DND-41 (cell line): ENCODE data around the gene PDGFRB.

ENCODE experiments used
- ATAC-seq: fragments of 200-7000 bp; cut with Tn5 transposase; 3 replicates; pipeline ENCODE4 v1.9.1; 2021; ENCODE audit warnings: low read depth; ENCODE audit not compliant: insufficient read depth
- DNase-seq: peaks from one replicate; pipeline ENCODE4 v3.0.0-alpha.2; 2020
- H2AFZ ChIP-seq: 2 replicates; pipeline ENCODE4 v1.6.0; 2012; ENCODE audit warnings: low read depth, low read length
- H3K27ac ChIP-seq: 2 replicates; pipeline ENCODE4 v1.5.1; 2012; ENCODE audit warnings: low read length, inconsistent platforms
- H3K27me3 ChIP-seq: fragments of 200-600 bp; sonication (generic); 2 replicates; pipeline ENCODE4 v1.6.0; 2012; ENCODE audit warnings: low read length, mild to moderate bottlenecking, inconsistent platforms; ENCODE audit not compliant: insufficient read depth, poor library complexity
- H3K36me3 ChIP-seq: 2 replicates; pipeline ENCODE4 v1.5.1; 2012; ENCODE audit warnings: low read length, inconsistent platforms; ENCODE audit not compliant: insufficient read depth
- H3K4me1 ChIP-seq: 2 replicates; pipeline ENCODE4 v1.5.1; 2012; ENCODE audit warnings: mild to moderate bottlenecking, low read length; ENCODE audit not compliant: insufficient read depth
- H3K4me2 ChIP-seq: 2 replicates; pipeline ENCODE4 v1.6.0; 2012; ENCODE audit warnings: mild to moderate bottlenecking, moderate library complexity, low read length, inconsistent platforms; ENCODE audit not compliant: insufficient read depth
- H3K4me3 ChIP-seq, 2 experiments: fragments of 200-600 bp in 1 of 2; shearing (Covaris generic) in 1 of 2; 2 replicates each; pipeline ENCODE4 v1.5.1; 2012 to 2016; ENCODE audit warnings: inconsistent platforms in 2 of 2, low read length in 2 of 2, mild to moderate bottlenecking in 2 of 2, low read depth in 1 of 2, moderate library complexity in 1 of 2
- H3K79me2 ChIP-seq: 2 replicates; pipeline ENCODE4 v1.6.0; 2012; ENCODE audit warnings: low read length, inconsistent platforms; ENCODE audit not compliant: insufficient read depth
- H3K9ac ChIP-seq: 2 replicates; pipeline ENCODE4 v1.6.0; 2012; ENCODE audit warnings: low read depth, mild to moderate bottlenecking, inconsistent platforms, low read length, moderate library complexity
- H3K9me3 ChIP-seq: 2 replicates; pipeline ENCODE4 v1.5.1; 2012; ENCODE audit warnings: low read length, moderate library complexity, mild to moderate bottlenecking, inconsistent platforms; ENCODE audit not compliant: insufficient read depth, severe bottlenecking
- H4K20me1 ChIP-seq: 2 replicates; pipeline ENCODE4 v1.6.0; 2012; ENCODE audit warnings: low read length; ENCODE audit not compliant: insufficient read depth
- EZH2 ChIP-seq: IDR thresholded peaks from 3 replicates; pipeline ENCODE4 v1.6.1; 2012; ENCODE audit warnings: borderline replicate concordance, low read depth, mild to moderate bottlenecking, moderate library complexity, low read length, inconsistent platforms; ENCODE audit not compliant: severe bottlenecking
- TF ChIP-seq, protein P1 (sequence below): IDR thresholded peaks from 2 replicates; pipeline ENCODE4 v1.5.1; 2012; ENCODE audit warnings: borderline replicate concordance, low read length, moderate library complexity, mild to moderate bottlenecking; ENCODE audit not compliant: poor library complexity, severe bottlenecking; ENCODE audit errors: extremely low read depth

Gene PDGFRB

DNA sequence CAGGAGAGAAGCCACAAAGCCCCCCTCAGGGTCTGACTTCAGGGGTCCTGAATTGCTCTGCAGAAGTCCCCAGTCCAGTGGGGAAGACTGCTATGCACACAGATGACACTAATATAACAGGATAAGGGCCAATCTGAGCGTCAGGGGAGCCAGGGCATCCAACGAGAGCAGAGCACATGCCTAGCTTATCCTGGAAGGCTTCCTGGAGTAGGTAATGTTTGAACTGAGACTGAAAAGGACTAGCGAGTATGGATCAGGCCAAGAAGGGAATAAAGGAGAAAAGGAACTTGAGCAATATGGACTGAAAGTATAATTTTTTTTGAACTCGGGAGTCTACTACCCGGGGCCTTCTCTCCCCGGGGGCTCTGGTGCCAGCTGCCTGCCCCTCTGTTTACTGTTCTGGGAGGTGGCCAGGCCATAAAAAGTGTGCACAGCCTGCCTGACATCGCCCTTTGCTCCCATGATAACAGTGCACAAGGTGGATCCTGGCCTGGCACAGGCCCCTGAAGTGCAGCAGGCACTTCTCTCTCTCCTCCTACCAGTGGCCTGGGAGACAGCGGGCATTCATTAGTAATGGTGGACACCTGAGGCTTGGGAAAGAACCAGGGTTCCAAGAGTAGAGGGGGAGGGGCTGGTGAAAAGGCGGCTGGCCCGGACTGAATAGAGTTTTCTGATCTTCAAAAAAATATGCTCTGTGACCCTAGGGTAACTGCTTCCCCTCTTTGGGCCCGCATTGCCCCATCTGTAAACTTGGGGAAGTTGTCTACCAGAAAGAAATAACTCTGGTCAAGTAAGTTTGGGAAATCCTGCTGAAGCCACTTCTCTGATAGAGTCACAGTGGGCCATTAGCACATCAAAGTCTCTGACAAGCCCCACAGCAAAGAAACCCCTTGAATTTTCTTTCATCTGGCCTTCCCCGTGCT, 29.6 kb upstream of the PDGFRB start:
- Histone ChIP-seq H3K4me1 (no peaks in the 10 kb centered on the region), H3K4me3 (no peak overlapping the region), H3K27me3 (peaks cover 13% of the 10 kb centered on the region), H3K9me3 (no peaks in the 10 kb centered on the region), H3K4me2 (no peak overlapping the region), H3K9ac (no peak overlapping the region), H3K36me3 (no peaks in the 10 kb centered on the region), H2AFZ (no peak overlapping the region), H3K79me2 (no peaks in the 10 kb centered on the region), H3K27ac (no peak overlapping the region), H4K20me1 (no peaks in the 10 kb centered on the region)
- TF ChIP-seq, protein P1, sequence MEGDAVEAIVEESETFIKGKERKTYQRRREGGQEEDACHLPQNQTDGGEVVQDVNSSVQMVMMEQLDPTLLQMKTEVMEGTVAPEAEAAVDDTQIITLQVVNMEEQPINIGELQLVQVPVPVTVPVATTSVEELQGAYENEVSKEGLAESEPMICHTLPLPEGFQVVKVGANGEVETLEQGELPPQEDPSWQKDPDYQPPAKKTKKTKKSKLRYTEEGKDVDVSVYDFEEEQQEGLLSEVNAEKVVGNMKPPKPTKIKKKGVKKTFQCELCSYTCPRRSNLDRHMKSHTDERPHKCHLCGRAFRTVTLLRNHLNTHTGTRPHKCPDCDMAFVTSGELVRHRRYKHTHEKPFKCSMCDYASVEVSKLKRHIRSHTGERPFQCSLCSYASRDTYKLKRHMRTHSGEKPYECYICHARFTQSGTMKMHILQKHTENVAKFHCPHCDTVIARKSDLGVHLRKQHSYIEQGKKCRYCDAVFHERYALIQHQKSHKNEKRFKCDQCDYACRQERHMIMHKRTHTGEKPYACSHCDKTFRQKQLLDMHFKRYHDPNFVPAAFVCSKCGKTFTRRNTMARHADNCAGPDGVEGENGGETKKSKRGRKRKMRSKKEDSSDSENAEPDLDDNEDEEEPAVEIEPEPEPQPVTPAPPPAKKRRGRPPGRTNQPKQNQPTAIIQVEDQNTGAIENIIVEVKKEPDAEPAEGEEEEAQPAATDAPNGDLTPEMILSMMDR: no peak
- no peak for TF ChIP-seq EZH2
- ATAC-seq (no peak), DNase-seq (no peak)

DNA sequence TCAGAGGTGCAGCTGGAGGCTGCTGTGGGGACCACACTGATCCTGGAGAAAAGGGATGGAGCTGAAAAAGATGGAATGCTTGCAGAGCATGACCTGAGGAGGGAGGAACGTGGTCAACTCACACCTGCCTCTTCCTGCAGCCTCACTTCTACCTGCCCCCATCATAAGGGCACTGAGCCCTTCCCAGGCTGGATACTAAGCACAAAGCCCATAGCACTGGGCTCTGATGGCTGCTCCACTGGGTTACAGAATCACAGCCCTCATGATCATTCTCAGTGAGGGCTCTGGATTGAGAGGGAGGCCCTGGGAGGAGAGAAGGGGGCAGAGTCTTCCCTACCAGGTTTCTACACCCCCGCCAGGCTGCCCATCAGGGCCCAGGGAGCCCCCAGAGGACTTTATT, 28.4 kb upstream of the PDGFRB start:
- Histone ChIP-seq H3K4me3 (no peak overlapping the region), H3K27ac (no peak overlapping the region), H2AFZ (no peak overlapping the region), H3K9me3 (no peaks in the 10 kb centered on the region), H3K9ac (no peak overlapping the region), H3K36me3 (no peaks in the 10 kb centered on the region), H4K20me1 (no peaks in the 10 kb centered on the region), H3K4me2 (no peak overlapping the region), H3K4me1 (no peaks in the 10 kb centered on the region), H3K27me3 (peaks cover 13% of the 10 kb centered on the region), H3K79me2 (no peaks in the 10 kb centered on the region)
- ATAC-seq (no peak), DNase-seq (no peak)
- TF ChIP-seq, protein P1: no peak

DNA sequence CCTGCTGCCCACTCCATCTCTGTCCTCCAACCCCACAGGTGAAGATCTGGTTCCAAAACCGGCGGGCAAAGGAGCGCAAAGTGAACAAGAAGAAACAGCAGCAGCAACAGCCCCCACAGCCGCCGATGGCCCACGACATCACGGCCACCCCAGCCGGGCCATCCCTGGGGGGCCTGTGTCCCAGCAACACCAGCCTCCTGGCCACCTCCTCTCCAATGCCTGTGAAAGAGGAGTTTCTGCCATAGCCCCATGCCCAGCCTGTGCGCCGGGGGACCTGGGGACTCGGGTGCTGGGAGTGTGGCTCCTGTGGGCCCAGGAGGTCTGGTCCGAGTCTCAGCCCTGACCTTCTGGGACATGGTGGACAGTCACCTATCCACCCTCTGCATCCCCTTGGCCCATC, 27.8 kb upstream of the PDGFRB start:
- Histone ChIP-seq H3K4me1 (no peaks in the 10 kb centered on the region), H4K20me1 (no peaks in the 10 kb centered on the region), H3K9ac (no peak overlapping the region), H3K4me3 (no peak overlapping the region), H3K79me2 (no peaks in the 10 kb centered on the region), H3K4me2 (no peak overlapping the region), H2AFZ (no peak overlapping the region), H3K36me3 (no peaks in the 10 kb centered on the region), H3K27me3 (peaks cover 13% of the 10 kb centered on the region), H3K27ac (no peak overlapping the region), H3K9me3 (no peaks in the 10 kb centered on the region)
- DNase-seq: no peak
- ATAC-seq: no peak
- no peak for TF ChIP-seq EZH2
- TF ChIP-seq, protein P1: no peak
